NCI-H2107 (cell line): ENCODE results near the gene FOXRED1.
A peak's percentile ranks its signal among the peaks of the same experiment; 100 is the strongest.
"Not testable (repeated sequence)": the region's sequence is repeated elsewhere in the genome, so short reads cannot be mapped to it uniquely, and the experiment has no call there.

Source experiments
- DNase-seq: peaks from one replicate; lab custom pipeline; 2025; lab: John Stamatoyannopoulos, UW

Gene FOXRED1

DNA sequence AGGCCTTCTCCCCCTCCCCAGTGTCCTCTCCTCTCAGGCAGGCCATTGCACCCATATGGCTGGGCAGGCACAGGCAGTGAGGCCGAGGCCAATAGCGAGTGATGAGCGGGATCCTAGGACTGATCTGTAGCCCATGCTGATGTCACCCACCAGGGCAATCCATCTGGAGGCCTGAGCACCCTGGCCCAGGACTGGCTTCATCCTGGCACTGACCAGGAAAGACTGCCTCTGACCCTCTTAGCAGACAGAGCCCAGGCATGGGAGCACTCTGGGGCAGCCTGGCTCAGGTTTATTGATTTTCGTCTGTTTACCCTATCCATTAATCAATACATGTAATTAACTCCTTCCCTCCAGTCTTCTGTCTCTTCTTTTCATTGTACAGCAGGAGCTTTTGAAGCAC, 8.8 kb downstream of the FOXRED1 start:
- DNase-seq: no peak

DNA sequence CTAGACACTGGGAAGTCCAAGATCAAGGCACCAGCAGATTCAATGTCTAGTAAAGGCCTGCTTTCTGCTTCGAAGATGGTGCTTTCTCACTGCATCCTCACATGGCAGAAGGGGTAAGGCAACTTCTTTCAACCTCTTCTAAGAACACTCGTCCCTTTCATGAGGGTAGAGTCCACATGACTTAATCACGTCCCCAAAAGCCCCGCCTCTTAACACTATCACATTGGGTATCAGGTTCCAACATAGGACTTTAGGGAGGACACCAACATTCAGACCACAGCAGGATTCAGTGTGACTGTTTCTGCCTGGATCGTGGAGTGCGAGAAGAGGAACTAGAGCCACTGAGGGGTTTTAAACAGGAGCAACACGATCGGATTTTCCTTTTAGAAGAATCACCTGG, 10.2 kb downstream of the FOXRED1 start:
- DNase-seq: no peak

- no peak for DNase-seq
These were observed 11.6 kb downstream of the FOXRED1 start for GRCh38 chr11:126280595-126280994.

DNA sequence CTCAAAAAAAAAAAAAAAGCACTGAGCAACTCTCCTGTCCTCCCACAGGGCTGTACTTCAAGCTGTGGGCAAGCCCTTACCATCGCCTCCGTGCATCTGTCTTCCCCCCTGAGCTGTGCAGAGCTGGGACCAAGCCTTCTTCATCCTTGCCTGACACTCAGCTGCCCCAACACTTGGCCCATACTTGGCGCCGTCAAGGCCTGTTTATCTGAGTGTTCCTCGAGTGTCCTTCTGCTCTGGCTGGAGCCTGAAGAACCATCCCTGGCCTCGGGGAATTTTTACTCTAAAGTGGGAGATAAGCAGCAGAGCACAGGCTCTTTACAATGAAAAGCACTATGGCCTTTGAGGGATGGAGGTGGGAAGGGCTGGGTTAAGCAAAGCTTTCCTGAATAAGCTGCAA, 12.3 kb downstream of the FOXRED1 start:
- no peak for DNase-seq

GRCh38 chr11:126281666-126282175, 12.8 kb downstream of the FOXRED1 start:
- DNase-seq: no peak

- no peak for DNase-seq
These were observed 13.4 kb downstream of the FOXRED1 start for GRCh38 chr11:126282361-126282735.

DNA sequence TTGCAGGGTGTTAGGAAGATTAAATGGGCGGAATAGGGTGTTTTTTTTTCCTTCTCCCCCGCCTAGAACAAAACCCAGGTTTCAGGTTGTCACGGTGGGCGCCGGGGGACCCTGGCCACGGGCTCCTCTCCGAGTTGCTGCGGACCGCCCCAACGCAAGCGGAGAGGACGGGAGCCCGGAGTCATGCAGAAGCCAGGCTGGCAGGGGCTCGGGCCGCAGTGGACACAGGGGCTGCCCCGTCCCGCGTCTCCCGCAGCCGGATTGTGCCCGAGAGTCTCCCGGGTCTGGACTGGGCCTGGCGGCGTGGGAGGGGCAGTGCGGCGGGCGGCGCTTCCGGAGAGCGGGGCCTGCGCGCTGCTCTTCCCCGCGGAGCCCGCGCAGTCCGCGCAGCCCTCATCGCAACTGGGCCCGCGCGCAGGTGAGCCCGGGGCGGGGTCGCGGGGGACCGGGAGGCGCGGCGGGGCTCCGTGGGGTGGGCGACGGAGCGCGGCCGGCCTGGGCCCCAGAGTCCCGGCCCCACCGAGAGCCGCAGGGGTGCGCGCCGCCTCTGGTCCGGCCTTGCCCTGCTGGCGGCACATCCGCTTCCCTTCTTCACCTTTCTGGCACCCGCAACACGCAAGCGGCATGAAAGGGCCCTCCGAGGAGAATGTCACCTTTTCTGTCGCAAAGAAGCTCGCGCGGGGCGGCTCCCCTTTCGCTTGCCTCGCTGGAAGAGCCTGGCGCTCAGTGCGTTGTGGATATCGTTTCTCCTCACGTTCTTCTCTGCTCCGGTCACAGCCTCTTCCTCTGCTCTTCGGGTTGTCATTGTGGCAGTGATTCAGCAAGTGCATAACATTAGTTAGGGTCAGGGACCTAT, 14.0 kb downstream of the FOXRED1 start, which contains the start of gene TIRAP:
Gene TIRAP (plus strand): TSS at position 358 of the 856 bp plus-strand sequence. CDS start 7,802 bp downstream, outside the sequence.
- no peak for DNase-seq

DNA sequence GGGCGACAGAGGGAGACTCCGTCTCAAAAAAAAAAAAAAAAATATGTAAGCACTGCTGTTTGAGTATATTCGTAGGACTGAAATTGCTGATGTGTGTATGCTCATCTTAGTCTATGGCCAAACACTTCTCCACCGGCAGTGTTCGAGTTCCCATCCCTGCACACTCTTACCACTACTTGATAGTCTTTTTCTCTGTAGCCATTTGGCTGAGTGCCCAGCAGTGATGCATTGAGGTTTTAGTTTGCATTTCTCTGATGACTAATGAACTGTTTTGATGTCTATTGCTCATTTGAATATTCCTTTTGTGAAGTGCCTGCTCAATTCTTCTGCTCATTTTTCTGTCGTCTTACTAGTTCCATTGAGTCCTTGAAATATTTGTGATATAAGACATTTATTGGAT, 15.9 kb downstream of the FOXRED1 start:
- peak; percentile 45 for DNase-seq

DNA sequence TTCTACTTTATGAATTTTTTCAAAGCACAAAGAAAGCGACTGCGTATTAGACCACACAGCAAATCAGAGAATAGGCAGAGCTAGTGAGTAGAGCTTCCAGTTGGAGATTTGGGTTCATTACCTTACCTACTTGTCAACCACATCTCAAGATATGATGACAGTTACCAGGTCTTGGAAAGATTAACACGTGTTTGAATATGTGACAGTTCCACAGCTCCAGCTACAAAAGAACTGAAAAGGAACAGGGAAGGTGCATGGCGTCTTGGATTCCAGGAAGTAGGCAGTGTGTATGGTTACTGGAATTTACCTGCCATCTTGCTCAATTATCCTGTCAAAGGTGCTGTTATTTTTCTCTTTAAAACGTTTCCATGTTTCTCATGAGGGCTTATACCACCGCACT, 19.3 kb downstream of the FOXRED1 start:
- DNase-seq: no peak

GRCh38 chr11:126290887-126291286, 21.9 kb downstream of the FOXRED1 start:
- no peak for DNase-seq

- DNase-seq: no peak
These were observed 24.8 kb downstream of the FOXRED1 start for GRCh38 chr11:126293726-126294125.

GRCh38 chr11:126297004-126297403, 28.1 kb downstream of the FOXRED1 start:
- DNase-seq: no peak

DNA sequence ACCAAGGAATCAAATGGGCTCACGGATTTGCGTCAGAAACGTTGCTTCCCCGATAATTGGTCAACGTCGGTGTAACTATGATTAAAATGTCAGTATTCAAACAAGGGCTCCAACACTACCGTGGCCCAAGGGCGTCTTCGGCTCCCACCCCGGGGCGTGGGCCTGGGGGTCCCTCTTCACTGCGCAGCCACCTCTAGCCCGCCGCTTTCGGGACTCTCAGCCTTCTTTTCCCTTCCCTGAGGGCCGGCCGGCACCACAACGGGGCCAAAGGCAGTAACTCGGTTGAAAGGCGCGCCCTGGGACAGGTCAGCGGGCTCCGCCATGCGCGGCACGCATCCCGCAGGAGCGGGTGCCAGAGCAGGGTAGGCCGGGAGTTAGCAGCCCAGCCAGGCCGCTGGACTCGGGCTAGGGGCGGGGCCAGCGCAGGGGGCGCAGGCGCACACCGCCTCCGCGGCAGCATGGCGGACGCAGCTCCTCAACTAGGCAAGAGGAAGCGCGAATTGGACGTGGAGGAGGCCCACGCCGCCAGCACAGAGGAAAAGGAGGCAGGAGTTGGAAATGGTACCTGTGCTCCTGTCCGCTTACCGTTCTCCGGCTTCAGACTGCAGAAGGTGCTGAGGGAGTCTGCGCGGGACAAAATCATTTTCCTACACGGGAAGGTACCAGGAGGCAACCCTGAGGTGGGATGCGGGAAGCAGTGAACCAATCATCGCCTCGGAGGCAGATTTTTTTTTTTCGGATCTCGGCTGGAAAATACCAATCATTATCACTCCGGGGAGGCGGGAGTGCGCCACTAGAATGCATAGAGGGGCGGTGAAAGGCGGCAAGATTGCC, 34.9 kb downstream of the FOXRED1 start, which contains the start of gene DCPS:
Gene DCPS (plus strand): TSS at position 438 of the 834 bp plus-strand sequence. CDS start 21 bp downstream, at position 459.
- no peak for DNase-seq

DNA sequence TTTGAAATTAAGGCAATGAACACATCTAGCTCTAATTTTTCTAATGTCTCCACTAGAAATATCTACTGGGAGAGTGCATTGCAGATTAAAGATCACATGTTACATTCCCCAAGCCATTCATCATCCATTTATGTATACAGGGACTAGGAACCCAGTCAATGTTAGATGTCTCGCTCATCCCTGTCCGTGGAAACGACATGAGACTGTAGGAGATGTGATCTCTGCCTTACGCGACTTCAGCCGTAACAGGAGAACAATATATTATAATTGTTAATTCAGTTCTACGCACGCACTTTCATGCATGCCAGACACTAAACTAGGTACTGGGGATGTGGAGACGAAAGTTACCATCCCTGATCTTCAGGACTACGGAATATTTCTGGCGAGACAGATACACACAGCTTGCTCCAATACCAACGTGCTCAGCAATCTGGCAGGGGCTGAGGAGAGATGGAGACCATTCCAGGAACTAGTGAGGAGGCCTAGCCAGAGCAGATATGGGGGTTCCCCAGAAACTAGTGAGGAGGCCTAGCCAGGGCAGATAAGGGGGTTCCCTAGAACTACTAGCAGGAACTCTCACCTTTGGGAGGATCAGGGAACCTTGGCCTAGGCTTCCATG, 35.6 kb downstream of the FOXRED1 start:
- DNase-seq: no peak

- no peak for DNase-seq
These were observed 36.7 kb downstream of the FOXRED1 start for GRCh38 chr11:126305699-126306098.

- no peak for DNase-seq
These were observed 38.8 kb downstream of the FOXRED1 start for GRCh38 chr11:126307706-126308105.

- no peak for DNase-seq
These were observed 39.3 kb downstream of the FOXRED1 start for GRCh38 chr11:126308271-126308671.

DNA sequence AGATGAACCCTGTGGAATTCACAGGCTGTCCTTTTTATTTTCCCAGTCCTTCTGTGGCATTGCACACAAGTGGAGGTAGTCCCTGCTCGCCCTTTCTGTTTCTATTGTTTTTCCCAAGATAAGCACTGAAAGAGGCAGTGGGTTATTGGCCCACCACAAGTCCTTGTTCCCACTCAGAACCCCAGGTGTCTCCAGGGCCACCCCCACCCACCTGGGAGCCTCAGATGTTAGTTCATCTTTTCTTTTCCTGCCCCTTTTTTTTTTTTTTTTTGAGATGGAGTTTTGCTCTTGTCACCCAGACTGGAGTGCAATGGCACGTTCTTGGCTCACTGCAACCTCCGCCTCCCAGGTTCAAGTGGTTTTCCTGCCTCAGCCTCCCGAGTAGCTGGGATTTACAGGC, 39.8 kb downstream of the FOXRED1 start:
- not testable (repeated sequence) for DNase-seq

GRCh38 chr11:126310200-126310991, 41.4 kb downstream of the FOXRED1 start:
- DNase-seq: peak; percentile 15

GRCh38 chr11:126310992-126311310, 42.0 kb downstream of the FOXRED1 start:
- DNase-seq: no peak
